SH-SY5Y (cell line): ENCODE results near the gene GULP1.

ENCODE experiments used
- GATA2 ChIP-seq: IDR thresholded peaks from 2 replicates; pipeline ENCODE4 v1.6.1; 2011; ENCODE audit warnings: mild to moderate bottlenecking, low read depth, low read length
- GATA3 ChIP-seq: IDR thresholded peaks from 2 replicates; pipeline ENCODE4 v1.6.1; 2011; ENCODE audit warnings: low read depth, mild to moderate bottlenecking, low read length, moderate library complexity

DNA sequence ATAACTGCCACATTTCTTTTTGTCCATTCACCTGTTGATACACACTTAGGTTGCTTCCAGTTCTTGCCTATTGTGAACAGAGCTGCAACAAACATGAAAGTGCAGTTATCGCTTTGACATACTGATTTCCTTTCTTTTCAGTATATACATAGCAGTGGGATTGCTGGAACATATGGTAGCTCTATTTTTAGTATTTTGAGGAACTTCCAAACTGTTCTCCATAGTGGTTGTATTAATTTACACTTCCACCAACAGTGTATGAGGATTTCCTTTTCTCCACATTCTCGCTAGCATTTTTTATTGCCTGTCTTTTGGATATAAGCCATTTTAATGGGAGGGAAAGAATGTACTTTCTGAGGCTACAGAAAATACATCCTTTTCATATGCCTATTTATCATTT, 167.4 kb downstream of the GULP1 start:
- TF ChIP-seq GATA2: no peak
- no peak for TF ChIP-seq GATA3
